NCI-H146 treated with DMSO at 0.1 percent for 48 hours (cell line): ENCODE measurements around the gene FOXC1.

Experiments used
- DNase-seq: peaks from one replicate; lab custom pipeline; 2025; ENCODE audit not compliant: unreplicated experiment; lab: John Stamatoyannopoulos, UW

Gene FOXC1

DNA sequence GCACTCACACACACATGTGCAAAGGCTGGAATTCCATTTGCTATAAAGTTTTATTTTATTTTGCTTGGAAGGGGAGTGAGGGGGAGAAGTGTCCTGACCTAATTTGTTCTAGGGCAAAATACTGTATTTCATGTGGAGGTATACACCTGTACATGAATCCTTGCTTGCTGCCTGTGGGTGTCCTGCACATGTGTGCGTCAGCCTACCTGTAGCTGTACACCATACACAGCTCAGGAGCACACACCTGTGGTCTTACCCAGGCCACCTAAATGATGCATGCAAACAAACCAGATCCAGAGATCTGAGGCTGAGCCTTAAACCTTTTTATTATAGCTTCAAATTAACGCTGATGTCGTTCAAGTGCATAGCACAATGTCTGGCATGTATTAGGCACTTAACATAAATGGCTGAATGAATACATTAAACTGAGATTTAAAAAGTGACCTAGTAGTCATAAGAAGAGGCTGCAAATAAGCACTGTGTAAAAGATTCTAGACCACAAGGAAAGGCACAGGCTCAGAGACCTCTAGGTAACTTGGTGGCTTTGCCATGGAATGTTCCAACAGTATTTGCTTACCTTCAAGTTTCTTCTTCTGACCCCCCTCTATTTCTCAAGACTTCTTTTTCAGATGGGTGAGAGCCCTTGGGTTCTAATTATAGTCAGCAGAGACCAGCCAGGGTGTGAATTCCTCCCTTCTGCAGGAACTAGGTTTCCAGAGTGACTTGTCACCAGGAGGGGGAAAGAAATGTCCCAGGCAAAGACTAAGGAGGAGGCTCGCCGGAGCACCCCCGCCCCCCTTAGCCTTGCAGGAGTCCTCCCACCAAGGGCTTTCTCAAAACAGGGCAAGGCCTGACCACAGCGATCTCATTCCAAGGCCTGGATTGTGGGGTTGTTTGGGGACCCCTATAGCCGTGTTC lies 13.4 kb downstream of the FOXC1 start:
- no peak for DNase-seq

DNA sequence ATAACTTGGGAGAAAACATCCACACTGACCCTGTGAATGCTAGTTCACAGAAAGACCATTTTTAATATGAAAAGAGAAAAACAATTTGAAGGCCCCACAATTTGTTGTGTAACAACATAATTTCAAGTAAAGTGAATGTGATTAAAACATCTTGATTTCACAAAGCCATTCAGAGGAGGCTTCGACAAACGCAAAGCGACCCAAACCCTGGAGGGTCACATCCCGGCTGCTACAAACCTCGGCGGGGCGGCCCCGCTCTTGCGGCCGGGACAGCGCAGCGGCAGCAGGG lies 14.0 kb downstream of the FOXC1 start:
- DNase-seq = no peak

DNA sequence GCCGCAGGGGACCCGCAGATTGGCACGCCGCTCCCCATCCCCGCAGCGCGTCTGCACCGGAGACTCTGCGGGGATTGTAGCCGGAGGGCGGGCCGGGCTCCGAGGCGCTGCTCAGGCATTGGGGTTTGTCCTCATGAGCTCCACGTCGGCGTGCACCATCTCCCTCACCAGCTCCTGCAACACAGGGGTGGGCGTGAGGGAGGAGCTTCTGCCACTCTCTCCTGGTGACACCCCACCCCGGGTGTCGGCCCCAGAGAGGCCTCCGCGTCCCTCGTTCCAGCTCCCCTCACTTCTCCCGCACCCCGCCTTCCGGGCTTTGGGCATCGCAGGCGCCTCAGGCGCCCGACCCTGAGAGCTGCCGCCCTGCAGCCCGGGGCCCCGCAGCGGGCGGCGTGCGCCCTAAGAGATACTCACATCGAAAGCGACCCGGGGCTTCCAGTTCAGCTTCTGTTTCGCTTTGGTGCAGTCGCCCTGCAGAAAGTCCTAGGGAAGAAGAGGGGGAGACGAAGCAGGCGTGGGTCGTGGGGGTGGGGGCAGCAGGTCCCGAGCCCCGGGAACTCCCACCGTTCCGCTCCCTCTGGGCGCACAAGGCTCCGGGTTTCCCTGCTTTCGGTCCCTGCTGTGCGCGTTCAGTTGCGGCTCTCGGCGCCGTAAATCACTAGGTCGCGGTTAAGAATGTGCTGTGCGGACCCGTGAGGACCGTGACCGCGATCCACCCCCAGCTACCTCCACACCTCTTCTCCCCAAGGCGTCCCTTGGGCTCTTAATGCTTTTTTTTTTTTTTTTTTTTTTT lies 14.5 kb downstream of the FOXC1 start:
- no peak for DNase-seq

DNA sequence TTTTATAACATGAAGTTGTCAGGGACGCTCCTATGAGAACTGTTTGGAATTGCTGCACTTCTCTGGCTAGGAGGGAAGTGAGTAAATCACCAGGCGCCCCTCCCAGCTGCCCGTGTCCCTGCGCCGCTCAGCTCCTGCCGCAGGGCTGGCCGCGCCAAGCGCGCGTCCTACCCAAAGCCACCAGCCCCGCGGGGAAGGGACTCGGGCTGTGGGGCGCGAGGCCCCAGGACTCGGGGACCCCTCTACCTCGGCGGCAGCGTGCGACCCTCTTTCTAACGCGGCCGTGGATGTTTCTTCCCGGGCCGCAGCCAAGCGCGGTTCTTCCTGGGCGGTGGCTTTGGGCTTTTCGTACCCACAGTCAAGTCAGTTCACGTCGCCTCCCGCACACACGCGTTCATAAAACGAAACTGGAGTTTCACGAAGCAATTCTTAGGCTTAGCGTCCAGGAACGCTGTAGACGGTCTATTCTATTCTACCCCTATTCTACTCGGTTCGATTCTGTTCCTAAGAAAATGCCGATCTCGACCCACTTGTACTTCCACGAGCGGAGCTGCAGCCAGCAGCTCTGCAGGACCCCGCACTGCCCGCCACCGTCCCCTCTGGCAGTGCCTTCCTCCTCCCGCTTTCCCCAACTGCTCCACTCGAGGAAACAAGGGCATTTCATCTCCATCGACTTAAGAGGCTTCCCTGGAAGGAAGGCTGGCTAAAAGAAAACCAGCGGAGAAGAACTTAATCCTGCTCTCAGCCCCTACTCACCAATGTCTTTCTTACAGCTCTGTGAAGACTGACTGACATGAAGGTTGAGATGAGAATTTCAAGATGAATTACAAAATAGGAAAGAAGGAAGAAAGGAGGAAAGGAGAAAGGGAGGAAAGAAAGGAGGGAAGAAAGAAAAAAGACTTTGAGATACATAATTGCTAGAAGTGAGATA lies 15.4 kb downstream of the FOXC1 start:
- DNase-seq = no peak

DNA sequence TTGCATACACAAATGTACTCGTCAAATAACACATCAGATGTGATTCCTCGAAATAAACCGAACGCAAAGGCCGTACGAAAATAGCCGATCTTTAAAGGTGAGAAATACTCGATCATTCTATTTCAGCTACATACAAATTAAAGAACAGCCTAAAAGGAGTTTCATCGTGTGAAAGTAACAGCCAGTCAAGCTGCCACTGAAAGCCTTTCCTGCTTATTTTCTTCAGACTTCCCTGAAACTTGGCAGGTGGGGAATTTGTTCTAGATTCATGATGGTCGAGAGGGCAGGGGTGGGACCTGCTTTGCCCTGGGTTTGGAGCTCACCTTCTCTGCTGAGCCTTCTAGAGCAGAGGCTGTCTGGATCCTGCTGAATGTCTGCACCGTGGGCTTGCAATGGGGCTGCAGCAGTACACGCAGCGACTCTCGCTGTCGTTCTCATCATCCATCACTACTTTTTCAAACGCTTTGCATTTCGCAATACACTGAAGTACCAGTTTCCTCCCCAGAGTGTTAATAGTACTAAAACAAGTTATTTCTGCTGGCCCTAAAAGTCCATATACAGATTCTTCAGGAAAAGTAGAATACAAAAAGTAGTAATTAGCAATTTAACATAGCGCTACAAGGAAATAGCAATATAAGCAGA lies 16.2 kb downstream of the FOXC1 start:
- DNase-seq = no peak

DNA sequence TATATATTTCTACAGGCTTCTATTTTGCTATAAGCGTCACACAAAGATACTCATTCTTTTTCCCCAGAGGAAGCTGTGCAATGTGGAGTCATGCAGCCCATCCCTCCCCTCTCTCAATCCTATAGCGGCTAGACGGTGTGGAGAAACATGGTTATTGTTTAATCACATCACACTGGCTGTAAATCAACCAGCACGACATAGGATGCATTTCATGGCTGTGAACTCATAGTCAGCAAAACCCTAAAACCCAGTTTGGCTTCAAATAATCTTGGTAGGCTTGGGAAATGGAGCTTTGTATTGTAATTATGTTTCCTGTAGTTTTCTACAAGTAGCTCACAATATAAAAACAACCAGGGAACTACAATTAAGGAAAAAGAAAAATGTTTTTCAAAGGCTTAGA lies 16.8 kb downstream of the FOXC1 start:
- DNase-seq = no peak

DNA sequence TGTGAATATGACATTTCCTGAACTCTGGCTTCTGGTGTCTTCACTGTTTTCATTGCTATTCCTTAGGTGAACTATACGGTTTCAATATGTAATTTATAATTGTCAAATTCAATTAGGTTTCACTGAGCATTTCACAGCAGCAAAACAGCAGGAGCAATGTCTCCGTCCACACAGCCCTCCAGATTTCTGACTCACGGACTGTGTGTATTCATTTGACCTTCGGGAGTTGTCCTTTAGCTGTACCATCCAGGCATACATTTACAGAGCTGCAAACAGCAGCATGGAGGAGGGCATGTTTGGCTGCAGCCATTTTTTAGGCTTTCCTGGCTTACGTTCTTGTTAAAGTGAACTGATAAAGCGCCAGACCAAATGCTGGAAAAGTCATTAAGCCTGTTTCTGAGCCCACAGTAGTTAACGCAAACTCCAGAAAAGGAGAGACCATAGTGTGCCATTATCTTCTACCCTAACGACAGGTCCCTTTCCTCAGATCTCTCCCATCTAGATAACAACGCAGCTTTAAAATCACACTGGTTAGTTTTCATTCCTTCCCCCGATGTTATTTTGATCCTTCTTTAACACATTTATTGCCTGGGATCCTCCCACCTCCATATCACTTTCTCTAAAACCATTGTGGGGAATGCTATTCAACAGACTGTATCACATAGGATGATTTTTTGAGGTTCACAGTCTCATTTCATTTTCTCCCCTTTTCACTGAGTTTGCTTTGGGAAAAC lies 18.3 kb downstream of the FOXC1 start:
- DNase-seq = no peak

DNA sequence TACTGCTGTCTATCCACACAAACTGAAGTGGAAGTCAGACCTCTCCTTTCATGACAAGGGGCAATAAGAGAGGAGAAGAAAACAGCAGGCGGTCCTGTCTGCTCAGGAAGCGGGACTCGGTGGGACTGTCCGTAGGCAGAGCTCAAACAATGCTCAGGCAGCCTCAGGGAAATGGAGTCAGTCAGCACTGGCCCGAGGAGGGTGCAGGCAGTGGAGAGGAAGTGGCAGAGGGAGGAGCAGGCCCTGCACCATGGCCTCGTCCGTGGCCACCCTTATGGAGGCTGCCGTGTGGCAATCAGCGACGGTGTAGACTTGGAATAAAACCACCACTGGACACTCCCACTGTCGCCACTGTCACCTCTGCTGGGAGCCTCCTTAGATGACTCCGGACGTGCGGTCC lies 19.6 kb downstream of the FOXC1 start:
- DNase-seq = no peak

DNA sequence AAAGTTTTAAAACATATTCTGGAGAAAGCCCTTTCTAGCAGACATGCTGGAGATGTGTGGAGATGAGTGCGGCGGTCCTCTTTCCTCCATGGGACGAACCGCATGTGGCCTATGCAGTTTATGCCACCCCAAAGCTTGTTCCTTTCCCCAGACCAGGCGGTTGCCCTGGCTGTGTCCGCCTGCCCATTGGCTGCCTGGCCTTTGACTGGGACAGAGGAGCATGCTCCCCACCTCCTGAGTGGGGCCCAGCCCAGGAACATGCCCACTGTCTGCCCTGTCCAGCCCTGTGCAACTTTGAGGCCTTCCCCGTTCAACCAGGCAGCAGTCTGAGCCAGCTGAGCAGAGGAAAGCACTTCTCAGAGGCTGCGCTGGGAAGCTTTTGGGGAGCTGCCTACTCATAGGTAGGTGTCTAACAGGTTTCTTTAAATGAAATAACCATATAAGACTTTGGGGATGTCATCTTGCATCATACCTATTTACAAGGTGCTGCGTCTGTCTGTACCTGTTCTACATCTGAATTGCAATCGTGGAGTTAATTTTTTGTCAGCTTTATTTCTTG lies 20.6 kb downstream of the FOXC1 start:
- no peak for DNase-seq

DNA sequence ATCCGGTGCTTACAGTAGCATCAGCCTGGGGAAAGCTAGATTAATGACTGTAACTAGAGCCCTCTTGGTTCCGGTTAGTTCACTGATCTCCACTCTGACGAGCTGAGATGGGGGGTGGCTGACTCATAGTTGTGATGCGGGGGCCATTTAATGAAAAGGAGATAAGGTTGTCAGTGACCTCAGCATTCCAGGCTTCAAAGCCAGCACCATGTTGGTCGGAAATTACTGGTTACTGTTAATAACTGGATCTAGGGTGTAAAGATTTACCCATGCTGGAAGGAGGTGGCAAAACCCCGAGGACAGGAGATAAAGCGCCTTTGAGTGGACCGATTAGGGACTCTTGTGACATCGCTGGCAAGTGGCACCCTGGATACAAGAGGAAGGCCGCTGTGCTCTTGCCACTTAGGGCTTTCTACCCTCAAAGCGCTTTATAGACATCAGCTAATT lies 21.1 kb downstream of the FOXC1 start:
- no peak for DNase-seq

DNA sequence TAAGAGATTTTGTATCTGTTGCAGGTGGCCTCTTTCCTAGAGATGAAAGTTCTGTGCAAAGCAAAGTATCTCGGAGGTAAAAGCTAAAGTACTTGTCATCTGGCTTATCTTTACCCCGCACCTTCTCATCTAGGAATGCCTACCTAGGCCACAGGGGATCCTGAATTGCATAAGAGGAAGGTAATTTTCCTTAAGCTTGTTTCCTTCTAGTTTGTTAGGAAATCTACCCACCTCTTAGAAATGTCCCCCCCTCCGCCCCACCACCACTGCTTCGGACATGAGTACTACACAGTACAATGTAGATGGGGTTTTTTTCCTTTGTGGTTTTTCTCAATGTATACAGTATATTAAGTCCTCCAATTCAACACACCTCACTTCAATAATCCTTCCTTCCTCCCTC lies 21.5 kb downstream of the FOXC1 start:
- no peak for DNase-seq

DNA sequence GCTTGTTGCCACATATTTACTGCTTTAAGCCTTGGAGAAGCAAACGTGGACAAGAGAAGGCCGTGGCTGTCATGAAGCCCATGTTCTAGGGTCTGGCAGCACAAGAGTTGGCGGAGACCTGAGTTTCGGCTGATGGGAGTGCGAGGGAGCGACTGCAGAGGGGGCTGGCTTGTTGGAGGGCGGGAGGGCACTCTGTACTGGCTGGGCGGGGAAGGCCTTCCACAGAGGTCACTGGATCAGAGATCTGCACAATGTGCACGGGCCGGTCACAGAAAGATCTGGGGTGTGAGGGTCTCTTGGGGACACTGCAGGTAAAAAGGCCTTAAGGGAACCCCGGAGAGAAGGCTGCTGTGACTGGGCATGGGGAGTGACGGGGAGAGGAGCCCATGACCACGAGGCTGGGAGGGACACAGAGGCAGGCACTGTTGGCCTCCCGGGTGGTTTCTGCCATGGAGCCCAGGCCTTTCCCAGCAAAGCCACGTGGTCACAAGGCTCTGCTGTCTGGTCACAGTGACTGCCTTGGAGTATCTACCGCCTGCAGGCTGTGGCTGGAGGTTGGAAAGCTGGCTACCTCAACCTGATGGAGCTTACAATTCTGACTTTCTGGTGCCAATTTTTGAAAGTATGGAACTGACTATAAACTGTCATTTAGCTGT lies 23.8 kb downstream of the FOXC1 start:
- DNase-seq = no peak

DNA sequence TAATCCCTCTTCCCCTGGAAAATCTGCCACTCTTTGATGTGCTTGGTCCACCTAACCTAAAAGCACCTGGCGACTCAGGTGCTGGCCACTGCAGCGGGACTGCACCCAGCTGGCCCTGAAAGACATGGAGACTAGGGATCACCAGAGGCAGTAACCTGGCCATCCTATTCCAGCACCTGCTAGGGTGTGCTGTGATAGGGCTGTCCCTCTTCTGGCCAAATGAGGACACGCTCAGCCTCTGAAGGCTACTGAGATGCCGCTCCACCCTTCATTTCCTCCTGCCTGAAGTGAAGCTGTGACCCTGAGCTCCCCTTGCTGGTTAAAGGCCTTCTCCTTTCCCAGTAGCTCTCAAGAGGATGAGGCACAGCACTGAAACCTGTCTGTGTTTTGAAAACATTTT lies 24.4 kb downstream of the FOXC1 start:
- no peak for DNase-seq

DNA sequence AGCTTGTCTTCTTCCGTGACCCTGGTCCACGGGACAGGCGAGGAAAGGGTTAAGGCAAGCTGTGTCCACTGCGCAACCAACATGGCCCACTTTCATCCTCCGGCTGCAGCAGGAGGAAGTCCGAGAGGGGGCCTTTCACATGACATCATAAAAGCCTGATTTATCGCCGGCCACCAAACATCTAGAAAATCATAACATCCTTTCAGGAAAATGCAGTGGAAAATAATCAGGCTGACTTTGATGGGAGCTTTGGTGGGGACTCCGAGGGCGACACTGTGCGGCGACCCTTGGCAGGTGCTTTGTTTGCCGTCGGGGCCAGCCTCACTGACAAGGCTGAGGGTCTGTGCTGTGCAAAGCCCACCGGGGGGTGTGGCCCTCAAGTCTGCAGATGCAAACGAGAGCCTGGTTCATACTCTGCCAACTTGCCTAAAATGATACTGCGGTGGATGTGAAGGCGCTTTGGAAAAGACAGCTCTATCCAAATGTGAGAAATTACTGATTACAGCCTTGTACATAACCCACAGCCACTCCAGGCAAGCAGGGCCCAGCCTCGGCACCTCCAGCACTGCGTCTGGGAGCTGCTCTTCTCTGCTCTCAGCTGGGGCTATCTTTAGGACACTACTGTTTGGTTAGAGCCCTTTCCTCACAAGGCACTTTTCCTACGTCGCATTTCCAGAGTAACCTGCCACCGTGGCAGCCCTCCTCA lies 25.7 kb downstream of the FOXC1 start:
- no peak for DNase-seq

DNA sequence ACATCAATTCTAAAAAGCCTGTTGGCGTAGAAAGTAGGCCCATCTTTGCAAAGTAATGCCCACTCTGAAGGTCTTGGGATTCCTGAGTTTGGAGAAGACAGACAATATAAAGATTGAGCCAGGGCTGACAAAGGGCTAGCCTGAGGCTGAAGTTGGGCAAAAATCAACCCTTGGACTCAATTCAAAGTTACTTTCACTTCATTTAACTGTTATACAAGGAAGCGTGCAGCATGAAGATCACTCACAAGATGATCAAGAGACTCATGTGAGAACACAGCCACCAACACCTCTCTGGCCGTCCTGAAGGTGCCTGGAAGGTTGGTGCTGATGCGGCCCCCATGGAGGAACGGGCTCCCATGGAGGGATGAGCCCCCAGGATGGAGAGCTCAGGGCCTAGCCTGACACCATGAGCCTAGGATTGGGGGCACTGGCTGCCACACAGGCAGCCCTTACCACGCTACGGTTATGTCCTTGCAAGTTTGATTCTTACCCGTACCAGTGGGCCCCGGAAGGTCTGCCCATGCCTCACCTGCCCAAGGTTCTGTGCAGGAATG lies 26.6 kb downstream of the FOXC1 start:
- no peak for DNase-seq

DNA sequence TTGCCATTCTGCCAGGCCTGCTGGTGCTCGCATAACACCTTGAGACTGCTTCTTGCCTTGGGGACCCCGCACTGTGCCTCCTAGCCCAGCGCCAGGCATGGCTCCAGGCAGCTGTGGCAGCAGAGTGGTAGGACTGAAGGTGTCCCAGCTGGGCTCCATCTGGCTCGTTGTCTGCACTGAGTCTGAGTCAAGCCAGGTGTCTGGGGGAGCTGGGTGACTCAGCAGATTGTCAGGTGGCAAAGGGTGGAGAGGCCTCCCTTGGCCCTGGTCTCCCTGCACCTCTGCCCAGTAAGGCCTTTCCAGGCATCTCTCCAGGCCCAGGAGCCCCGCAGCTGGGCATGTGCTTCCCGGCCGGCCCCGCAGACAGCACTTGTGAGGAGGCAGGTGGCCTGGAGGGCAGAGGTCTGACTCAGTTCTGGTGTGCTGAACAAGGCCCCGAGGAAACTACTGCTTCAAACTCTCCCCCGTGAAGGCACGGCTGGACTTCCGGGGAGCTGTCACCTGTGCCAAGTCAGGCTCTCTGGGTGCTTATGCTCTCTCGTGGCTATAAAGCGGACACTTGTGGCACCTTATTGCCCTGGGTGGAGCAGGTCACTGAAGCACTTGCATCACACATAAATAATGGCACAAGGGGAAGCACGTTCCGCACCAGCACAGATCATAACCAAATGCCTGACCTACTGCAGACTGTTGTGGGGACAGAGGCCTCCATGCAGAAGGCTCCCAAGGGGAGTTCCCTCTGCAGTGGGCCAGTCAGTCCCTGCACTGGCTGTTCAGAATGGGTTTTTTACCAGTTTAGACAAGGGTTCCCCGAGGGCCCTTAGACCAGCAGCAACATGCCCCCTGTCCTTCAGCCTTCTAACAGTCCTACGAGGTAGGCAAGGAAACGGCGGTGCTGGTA lies 27.5 kb downstream of the FOXC1 start:
- DNase-seq = no peak

DNA sequence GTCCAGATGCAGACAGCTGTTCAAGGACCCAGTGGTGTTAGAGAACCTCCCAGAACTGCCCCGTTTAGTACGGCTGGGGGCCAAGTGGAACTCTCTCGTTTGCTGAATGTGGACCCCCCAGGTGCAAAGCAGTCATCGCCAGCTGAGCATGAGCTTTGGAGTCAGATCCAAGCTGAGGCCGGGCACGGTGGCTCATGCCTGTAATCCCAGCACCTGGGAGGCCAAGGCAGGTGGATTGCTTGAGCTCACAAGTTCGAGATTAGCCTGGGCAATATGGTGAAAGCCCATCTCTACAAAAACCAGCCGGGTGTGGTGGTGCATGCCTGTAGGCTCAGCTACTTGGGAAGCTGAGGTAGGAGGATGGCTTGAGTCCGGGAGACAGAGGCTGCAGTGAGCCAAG lies 29.7 kb downstream of the FOXC1 start:
- DNase-seq = no peak
